HS-27A (cell line): ENCODE results near the gene FER.
"Not testable (repeated sequence)": the region's sequence is repeated elsewhere in the genome, so short reads cannot be mapped to it uniquely, and the experiment has no call there.

ENCODE experiments used
- DNase-seq: peaks from one replicate; pipeline ENCODE4 v3.0.0-alpha.2; 2012; ENCODE audit warnings: low read depth, missing footprints

FER gene

GRCh38 chr5:109038209-109038840, 290.6 kb downstream of the FER start:
- no peak for DNase-seq

GRCh38 chr5:109041317-109041716, 293.6 kb downstream of the FER start:
- no peak for DNase-seq

GRCh38 chr5:109045710-109046109, 298.0 kb downstream of the FER start:
- DNase-seq, result no peak

- no peak for DNase-seq
Measured at GRCh38 chr5:109049565-109049964, 301.9 kb downstream of the FER start.

- DNase-seq, result not testable (repeated sequence)
Measured at GRCh38 chr5:109050321-109050720, 302.6 kb downstream of the FER start.

GRCh38 chr5:109052216-109052615, 304.5 kb downstream of the FER start:
- not testable (repeated sequence) for DNase-seq

- no peak for DNase-seq
Measured at GRCh38 chr5:109053995-109054417, 306.3 kb downstream of the FER start.

GRCh38 chr5:109060378-109061025, 312.8 kb downstream of the FER start:
- no peak for DNase-seq

- DNase-seq, result no peak
Measured at GRCh38 chr5:109062664-109063063, 315.0 kb downstream of the FER start.

- DNase-seq, result no peak
Measured at GRCh38 chr5:109063223-109063622, 315.5 kb downstream of the FER start.

- DNase-seq, result no peak
Measured at GRCh38 chr5:109076741-109077140, 329.0 kb downstream of the FER start.

- no peak for DNase-seq
Measured at GRCh38 chr5:109078448-109078847, 330.8 kb downstream of the FER start.

- DNase-seq, result no peak
Measured at GRCh38 chr5:109080481-109080880, 332.8 kb downstream of the FER start.

GRCh38 chr5:109080896-109081295, 333.2 kb downstream of the FER start:
- DNase-seq, result no peak

GRCh38 chr5:109083937-109084336, 336.2 kb downstream of the FER start:
- DNase-seq, result no peak

- DNase-seq, result no peak
Measured at GRCh38 chr5:109089191-109089590, 341.5 kb downstream of the FER start.

- DNase-seq, result no peak
Measured at GRCh38 chr5:109099081-109099480, 351.4 kb downstream of the FER start.

GRCh38 chr5:109100971-109101370, 353.3 kb downstream of the FER start:
- no peak for DNase-seq

GRCh38 chr5:109102096-109102690, 354.5 kb downstream of the FER start:
- DNase-seq, result no peak

- peak; percentile 9 for DNase-seq
Measured at GRCh38 chr5:109105631-109106267, 358.1 kb downstream of the FER start.

GRCh38 chr5:109111680-109112079, 364.0 kb downstream of the FER start:
- no peak for DNase-seq

- no peak for DNase-seq
Measured at GRCh38 chr5:109113608-109114007, 365.9 kb downstream of the FER start.

- no peak for DNase-seq
Measured at GRCh38 chr5:109121225-109121624, 373.5 kb downstream of the FER start.
